Naive B cell (primary cell): ENCODE results near the gene C1orf141. TPM values are rescaled to one million over a fixed set of nuclear protein-coding genes. Genes with fewer than 3 reads are reported as not detected.

Experiments
- polyA plus RNA-seq, 6 donors: library from polyadenylated mRNA; unstranded; fragments of 300-500 nt; fragmentation: Illumina TruSeq; gene quantifications; one replicate each; pipeline ENCODE4 v1.2.3, GENCODE V29; 2021; ENCODE audit warnings: low read depth in 6 of 6

C1orf141 gene
- polyA plus RNA-seq, 6 donors from 2014 or later = not detected

Other genes with a start within 250 kb of the C1orf141 start
- 1 to 10 TPM in 3 of 6 donors, under 1 TPM in 2, not detected in 1; 0.40 to 4.1 (median 1.3) TPM for gene DNAI4, start 210.1 kb downstream of the C1orf141 start, polyA plus RNA-seq
- 10 to 100 TPM; 21.1 to 40.5 (median 35.9) TPM for gene MIER1, start 210.0 kb downstream of the C1orf141 start, polyA plus RNA-seq
- gene SLC35D1, start 80.8 kb downstream of the C1orf141 start, polyA plus RNA-seq = 1 to 10 TPM; 2.0 to 5.4 (median 4.7) TPM
- gene IL23R, start 31.5 kb upstream of the C1orf141 start, polyA plus RNA-seq = not detected
- gene IL12RB2, start 172.9 kb upstream of the C1orf141 start, polyA plus RNA-seq = not detected